Measurements from ENCODE around the gene ALKBH5.

- TF ChIP-seq CEBPB (IDR thresholded peaks at IDR 0.05; ENCODE audit: borderline replicate concordance in 1 of 2, low read depth in 2 of 2, low read length in 2 of 2), result no peak
- TF ChIP-seq NR2C2 (IDR thresholded peaks at IDR 0.05; ENCODE audit: borderline replicate concordance, control insufficient read depth, insufficient read length, low read depth), result no peak
- no peak for TF ChIP-seq CTCF (IDR thresholded peaks at IDR 0.05 in 2 of 3, conservative IDR thresholded peaks at IDR 0.05 in 1 of 3; ENCODE audit: control insufficient read depth in 2 of 3, extremely low read depth in 1 of 3, insufficient read depth in 1 of 3, low read depth in 3 of 3, low read length in 3 of 3)
- TF ChIP-seq REST (IDR thresholded peaks at IDR 0.05; ENCODE audit: low read depth, low read length), result no peak
- TF ChIP-seq POLR2A (IDR thresholded peaks at IDR 0.05; ENCODE audit: low read depth, low read length), result no peak
- TF ChIP-seq RFX5 (IDR thresholded peaks at IDR 0.05; ENCODE audit: low read depth, low read length), result no peak
Measured at GRCh38 chr17:18254888-18255649, 71.4 kb downstream of the ALKBH5 start.

Data from GM12878 (cell line).